IMR-90 (cell line): ENCODE measurements around the gene SYCN. TPM values are rescaled to one million over a fixed set of nuclear protein-coding genes. Genes with fewer than 3 reads are reported as not detected.

Experiments used
- ATAC-seq: fragments of 200-7000 bp; cut with Tn5 transposase; 2 replicates; pipeline ENCODE4 v1.9.1; 2020; ENCODE audit warnings: low read depth, mild to moderate bottlenecking, moderate library complexity
- BruUV-seq: library from RNA; stranded (reverse); fragments of 400-500 nt; replicated peaks from 2 replicates; lab custom pipeline; 2021; lab: Mats Ljungman, UMichigan
- CTCF ChIA-PET: fragments of 300-600 bp; formaldehyde crosslinking; extraction: SDS; loops from one replicate; lab custom pipeline; 2021; ENCODE audit warnings: antibody characterized with exemption; lab: Yijun Ruan, JAX
- POLR2A ChIA-PET: fragments of 300-600 bp; sonication (Branson Sonifier 250); formaldehyde crosslinking; loops from one replicate; lab custom pipeline; 2022; ENCODE audit warnings: antibody characterized with exemption; ENCODE audit not compliant: unreplicated experiment; lab: Charles Lee
- DNase-seq: peaks from one replicate; pipeline ENCODE4 v3.0.0; 2013
- H2AFZ ChIP-seq: replicated peaks from 2 replicates; pipeline ENCODE3; 2013; ENCODE audit warnings: low read length, mild to moderate bottlenecking; ENCODE audit not compliant: poor library complexity
- H2AK5ac ChIP-seq: 2 replicates; pipeline ENCODE4 v1.6.1; 2013; ENCODE audit warnings: low read depth, low read length, inconsistent platforms
- H2AK9ac ChIP-seq: replicated peaks from 2 replicates; pipeline ENCODE3; 2013; ENCODE audit warnings: mild to moderate bottlenecking, low read depth, low read length, moderate library complexity; ENCODE audit not compliant: poor library complexity
- H2BK120ac ChIP-seq: 2 replicates; pipeline ENCODE4 v1.6.1; 2013; ENCODE audit warnings: low read depth, low read length, inconsistent platforms
- H2BK15ac ChIP-seq: 3 replicates; pipeline ENCODE4 v1.6.1; 2013; ENCODE audit warnings: low read depth, low read length, inconsistent platforms
- H2BK20ac ChIP-seq: 2 replicates; pipeline ENCODE4 v1.6.1; 2013; ENCODE audit warnings: low read depth, mild to moderate bottlenecking, inconsistent platforms, low read length, moderate library complexity
- H2BK5ac ChIP-seq: 2 replicates; pipeline ENCODE4 v1.6.1; 2013; ENCODE audit warnings: mild to moderate bottlenecking, low read depth, low read length, inconsistent platforms; ENCODE audit not compliant: poor library complexity, severe bottlenecking
- H3K14ac ChIP-seq: replicated peaks from 2 replicates; pipeline ENCODE4 v1.6.1; 2013; ENCODE audit warnings: low read depth, low read length, inconsistent platforms
- H3K18ac ChIP-seq: 2 replicates; pipeline ENCODE4 v1.6.1; 2013; ENCODE audit warnings: low read depth, low read length, control low read depth
- H3K23ac ChIP-seq: 2 replicates; pipeline ENCODE4 v1.6.1; 2013; ENCODE audit warnings: low read depth, low read length, inconsistent platforms
- H3K27ac ChIP-seq: 2 replicates; pipeline ENCODE4 v1.5.1; 2013; ENCODE audit warnings: mild to moderate bottlenecking, control low read depth, low read length; ENCODE audit not compliant: insufficient read depth
- H3K27me3 ChIP-seq: 2 replicates; pipeline ENCODE4 v1.6.1; 2013; ENCODE audit warnings: low read length; ENCODE audit not compliant: control insufficient read depth, insufficient read depth
- H3K36me3 ChIP-seq: 2 replicates; pipeline ENCODE4 v1.6.1; 2013; ENCODE audit warnings: low read length, mixed read lengths; ENCODE audit not compliant: control insufficient read depth, insufficient read depth
- H3K4ac ChIP-seq: 2 replicates; pipeline ENCODE4 v1.6.1; 2013; ENCODE audit warnings: low read depth, low read length, inconsistent platforms
- H3K4me1 ChIP-seq: 2 replicates; pipeline ENCODE4 v1.6.1; 2013; ENCODE audit warnings: low read length, mixed read lengths; ENCODE audit not compliant: control insufficient read depth, insufficient read depth
- H3K4me2 ChIP-seq: 2 replicates; pipeline ENCODE4 v1.6.1; 2013; ENCODE audit warnings: low read depth, mild to moderate bottlenecking, control low read depth, low read length, moderate library complexity
- H3K4me3 ChIP-seq: 2 replicates; pipeline ENCODE4 v1.5.1; 2013; ENCODE audit warnings: low read depth, mild to moderate bottlenecking, control low read depth, low read length, moderate library complexity; ENCODE audit not compliant: insufficient read depth
- H3K56ac ChIP-seq: 2 replicates; pipeline ENCODE4 v1.6.1; 2013; ENCODE audit warnings: low read length, inconsistent platforms; ENCODE audit not compliant: insufficient read depth; ENCODE audit errors: extremely low read depth
- H3K79me1 ChIP-seq, 2 experiments: 2 replicates each; pipeline ENCODE4 v1.6.1; 2013; ENCODE audit warnings: low read length in 2 of 2, inconsistent platforms in 1 of 2, low read depth in 1 of 2
- H3K9ac ChIP-seq: 2 replicates; pipeline ENCODE4 v1.6.1; 2013; ENCODE audit warnings: low read depth, low read length, control low read depth
- H3K9me1 ChIP-seq: 2 replicates; pipeline ENCODE4 v1.6.1; 2013; ENCODE audit warnings: low read length, inconsistent platforms; ENCODE audit not compliant: insufficient read depth
- H3K9me3 ChIP-seq: 2 replicates; pipeline ENCODE4 v1.6.1; 2013; ENCODE audit warnings: low read length; ENCODE audit not compliant: control insufficient read depth, insufficient read depth
- H4K20me1 ChIP-seq: 2 replicates; pipeline ENCODE4 v1.6.1; 2013; ENCODE audit warnings: low read length, inconsistent platforms; ENCODE audit not compliant: insufficient read depth
- H4K5ac ChIP-seq: 2 replicates; pipeline ENCODE4 v1.6.1; 2013; ENCODE audit warnings: mild to moderate bottlenecking, low read depth, low read length, control low read depth
- H4K8ac ChIP-seq, 2 experiments: 2 replicates each; pipeline ENCODE4 v1.6.1; 2013; ENCODE audit warnings: low read depth in 2 of 2, low read length in 2 of 2, control low read depth in 1 of 2, inconsistent platforms in 1 of 2
- H4K91ac ChIP-seq: 2 replicates; pipeline ENCODE4 v1.6.1; 2013; ENCODE audit warnings: low read depth, low read length, inconsistent platforms; ENCODE audit not compliant: insufficient read depth
- CEBPB ChIP-seq: IDR thresholded peaks from 2 replicates; pipeline ENCODE4 v1.6.1; 2012; ENCODE audit warnings: low read depth, low read length, improper control_type of control experiment
- CHD1 ChIP-seq: IDR thresholded peaks from 2 replicates; pipeline ENCODE4 v1.6.1; 2012; ENCODE audit warnings: low read depth, low read length, improper control_type of control experiment
- FOS ChIP-seq: fragments of 150-350 bp; IDR thresholded peaks from 2 replicates; pipeline ENCODE4 v1.6.1; 2016; ENCODE audit warnings: low read depth, low read length
- POLR2A ChIP-seq: IDR thresholded peaks from 2 replicates; pipeline ENCODE4 v1.6.1; 2012; ENCODE audit warnings: mild to moderate bottlenecking, low read depth, low read length
- RAD21 ChIP-seq: IDR thresholded peaks from 2 replicates; pipeline ENCODE4 v1.6.1; 2012; ENCODE audit warnings: low read length, improper control_type of control experiment
- SMC3 ChIP-seq: fragments of 150-350 bp; IDR thresholded peaks from 2 replicates; pipeline ENCODE4 v1.6.1; 2016; ENCODE audit warnings: low read depth, mild to moderate bottlenecking, antibody characterized with exemption, low read length, moderate library complexity
- WGBS, 2 experiments: methylation state at CpG; one replicate each; pipeline versions ENCODE4 v1.1.5 to v1.1.7; 2013; ENCODE audit warnings: missing lambda C conversion rate in 2 of 2; ENCODE audit not compliant: insufficient read length in 1 of 2; ENCODE audit errors: extremely low coverage in 2 of 2; 5-methylcytosine and 5-hydroxymethylcytosine counted together
- dilution Hi-C: fragments of 300-500 bp; cut with HindIII; formaldehyde crosslinking; loops from one replicate; pipeline ENCODE4 v1.14.3; 2018; ENCODE audit warnings: low sequenced_read_pairs; ENCODE audit not compliant: unreplicated experiment
- in situ Hi-C: fragments of 300-500 bp; cut with MboI; formaldehyde crosslinking; loops from 3 replicates; pipeline ENCODE4 v1.14.3; 2019; ENCODE audit warnings: low sequenced_read_pairs, inconsistent platforms, mixed read lengths
- intact Hi-C: fragments of 100-400 bp; cut with micrococcal nuclease; formaldehyde crosslinking; loops from 2 replicates; pipeline ENCODE4 v1.10.0; 2022
- polyA plus RNA-seq, 3 experiments: library from polyadenylated mRNA; depleted of rRNA; stranded (reverse); fragments of >200 nt; gene quantifications; 2 replicates each; pipeline ENCODE4 v1.2.3, GENCODE V29; 2012; ENCODE audit warnings: low replicate concordance in 1 of 3
- total RNA-seq: library from RNA; depleted of rRNA; stranded (reverse); fragments of >200 nt; gene quantifications from 2 replicates; pipeline ENCODE4 v1.2.3, GENCODE V29; 2012

Gene SYCN
- total and polyA plus RNA-seq, 2 of the 4 experiments (the other 2 are of a cell fraction) = not detected

- WGBS, 2 experiments = 90% methylated on average over 5 of the region's 25 CpGs; no CpG with 5 or more reads in 1 of the 2 experiments
- no peak overlapping the region for H3K14ac ChIP-seq
- H3K9me3 ChIP-seq = no peaks in the 10 kb centered on the region
- H2AFZ ChIP-seq = peak overlapping the region; percentile 14
- no peak overlapping the region for H2BK20ac ChIP-seq
- H4K20me1 ChIP-seq = peaks cover 29% of the 10 kb centered on the region
- ChIA-PET CTCF (no interaction called here), POLR2A (interaction anchor here (0.6 kb wide), 1 partner anchor 8 kb away, joined by 3 read pairs; no protein-coding TSS in a partner anchor)
- peaks cover 22% of the 10 kb centered on the region for H3K36me3 ChIP-seq
- H3K79me1 ChIP-seq = peaks cover 11 to 45% of the 10 kb centered on the region in 2 experiments
- DNase-seq = no peak
- ATAC-seq = no peak
- no peak overlapping the region for H3K9ac ChIP-seq
- H3K9me1 ChIP-seq = peaks cover 6% of the 10 kb centered on the region; the same call in 1 of the 2 replicates
- no peak overlapping the region for H3K4ac ChIP-seq
- H4K8ac ChIP-seq = no peak overlapping the region
- no peak overlapping the region for H2BK120ac ChIP-seq
- no peak overlapping the region for H3K56ac ChIP-seq
- H2BK5ac ChIP-seq = no peak overlapping the region
- H3K23ac ChIP-seq = no peak overlapping the region
- no peak overlapping the region for H3K4me3 ChIP-seq
- no peak overlapping the region for H3K18ac ChIP-seq
- no peak overlapping the region for H4K91ac ChIP-seq
- intact Hi-C loops = no loop called here
- H2BK15ac ChIP-seq = no peak overlapping the region
- H2AK5ac ChIP-seq = no peak overlapping the region
- H3K27me3 ChIP-seq = no peaks in the 10 kb centered on the region
- H3K27ac ChIP-seq = no peak overlapping the region
- H3K4me1 ChIP-seq = no peaks in the 10 kb centered on the region
- dilution Hi-C loops = no loop called here
- TF ChIP-seq CHD1 (no peak), RAD21 (no peak), POLR2A (no peak), FOS (no peak), CEBPB (no peak), SMC3 (no peak)
- H3K4me2 ChIP-seq = no peak overlapping the region
- H2AK9ac ChIP-seq = no peak overlapping the region
- BruUV-seq = no TSS peak
- in situ Hi-C loops = no loop called here
- no peak overlapping the region for H4K5ac ChIP-seq
These were observed 36.4 kb downstream of the SYCN start for GRCh38 chr19:39167461-39168257.
